ENCODE data around the gene SRD5A3.
"Not testable (repeated sequence)": the region's sequence is repeated elsewhere in the genome, so short reads cannot be mapped to it uniquely, and the experiment has no call there.

DNA sequence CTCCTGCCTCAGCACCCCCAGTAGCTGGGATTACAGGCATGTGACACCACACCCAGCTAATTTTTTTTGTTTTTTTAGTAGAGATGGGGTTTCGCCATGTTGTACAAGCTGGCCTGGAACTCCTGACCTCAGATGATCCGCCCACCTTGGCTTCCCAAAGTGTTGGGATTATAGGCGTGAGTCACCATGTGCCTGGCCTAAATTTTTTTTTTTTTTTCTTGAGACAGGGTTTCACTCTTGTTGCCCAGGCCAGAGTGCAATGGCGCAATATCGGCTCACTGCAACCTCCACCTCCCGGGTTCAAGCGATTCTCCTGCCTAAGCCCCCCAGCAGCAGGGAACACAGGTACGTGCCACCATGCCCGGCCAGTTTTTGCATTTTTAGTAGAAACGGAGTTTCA lies 4.8 kb downstream of the SRD5A3 start:
- not testable (repeated sequence) for TF ChIP-seq POLR2AphosphoS5, POLR2A, EP300 (IDR thresholded peaks at IDR 0.05)
- TF ChIP-seq, protein P1, sequence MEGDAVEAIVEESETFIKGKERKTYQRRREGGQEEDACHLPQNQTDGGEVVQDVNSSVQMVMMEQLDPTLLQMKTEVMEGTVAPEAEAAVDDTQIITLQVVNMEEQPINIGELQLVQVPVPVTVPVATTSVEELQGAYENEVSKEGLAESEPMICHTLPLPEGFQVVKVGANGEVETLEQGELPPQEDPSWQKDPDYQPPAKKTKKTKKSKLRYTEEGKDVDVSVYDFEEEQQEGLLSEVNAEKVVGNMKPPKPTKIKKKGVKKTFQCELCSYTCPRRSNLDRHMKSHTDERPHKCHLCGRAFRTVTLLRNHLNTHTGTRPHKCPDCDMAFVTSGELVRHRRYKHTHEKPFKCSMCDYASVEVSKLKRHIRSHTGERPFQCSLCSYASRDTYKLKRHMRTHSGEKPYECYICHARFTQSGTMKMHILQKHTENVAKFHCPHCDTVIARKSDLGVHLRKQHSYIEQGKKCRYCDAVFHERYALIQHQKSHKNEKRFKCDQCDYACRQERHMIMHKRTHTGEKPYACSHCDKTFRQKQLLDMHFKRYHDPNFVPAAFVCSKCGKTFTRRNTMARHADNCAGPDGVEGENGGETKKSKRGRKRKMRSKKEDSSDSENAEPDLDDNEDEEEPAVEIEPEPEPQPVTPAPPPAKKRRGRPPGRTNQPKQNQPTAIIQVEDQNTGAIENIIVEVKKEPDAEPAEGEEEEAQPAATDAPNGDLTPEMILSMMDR (IDR thresholded peaks at IDR 0.05) = not testable (repeated sequence)
